Activated T-cell treated with anti-CD3 and anti-CD28 coated beads, Interleukin-2, amount 50 U/mL, for 72 hours (primary cell): ENCODE measurements around the gene MYRFL. TPM values are rescaled to one million over a fixed set of nuclear protein-coding genes. Genes with fewer than 3 reads are reported as not detected.

ENCODE experiments used
- ATAC-seq, 2 donors: fragments of 150-1000 bp; cut with Tn5 transposase; replicated peaks in 1 of 2; 2 replicates each; pipeline ENCODE4 v1.10.0; 2021; ENCODE audit warnings: moderate library complexity in 2 of 2, mild to moderate bottlenecking in 1 of 2
- DNase-seq, 2 donors: peaks; one replicate each; pipeline ENCODE4 v3.0.0; 2021 to 2022; ENCODE audit warnings: mixed read lengths in 1 of 2
- H3K27ac Mint-ChIP-seq: one replicate; pipeline ENCODE4 v1.8.0; 2022; ENCODE audit warnings: mild to moderate bottlenecking, moderate library complexity, mixed read lengths
- H3K27me3 Mint-ChIP-seq: one replicate; pipeline ENCODE4 v1.8.0; 2022; ENCODE audit warnings: low read depth, mixed read lengths
- H3K36me3 Mint-ChIP-seq, 2 donors: one replicate each; pipeline ENCODE4 v1.8.0; 2022; ENCODE audit warnings: mixed read lengths in 2 of 2, mild to moderate bottlenecking in 1 of 2; ENCODE audit not compliant: insufficient read depth in 2 of 2
- H3K4me1 Mint-ChIP-seq: one replicate; pipeline ENCODE4 v1.8.0; 2022; ENCODE audit warnings: low read depth, mixed read lengths
- H3K4me3 Mint-ChIP-seq, 2 donors: one replicate each; pipeline ENCODE4 v1.8.0; 2022; ENCODE audit warnings: mild to moderate bottlenecking in 2 of 2, mixed read lengths in 2 of 2, moderate library complexity in 2 of 2
- H3K9me3 Mint-ChIP-seq, 2 donors: one replicate each; pipeline ENCODE4 v1.8.0; 2022; ENCODE audit warnings: mixed read lengths in 2 of 2
- total RNA-seq, 2 donors: library from RNA; stranded (reverse); gene quantifications; one replicate each; pipeline ENCODE4 v1.2.3, GENCODE V29; 2022

The MYRFL gene
- total RNA-seq, 2 donors from 2014 or later, result 0.14 TPM; not detected in 1

DNA sequence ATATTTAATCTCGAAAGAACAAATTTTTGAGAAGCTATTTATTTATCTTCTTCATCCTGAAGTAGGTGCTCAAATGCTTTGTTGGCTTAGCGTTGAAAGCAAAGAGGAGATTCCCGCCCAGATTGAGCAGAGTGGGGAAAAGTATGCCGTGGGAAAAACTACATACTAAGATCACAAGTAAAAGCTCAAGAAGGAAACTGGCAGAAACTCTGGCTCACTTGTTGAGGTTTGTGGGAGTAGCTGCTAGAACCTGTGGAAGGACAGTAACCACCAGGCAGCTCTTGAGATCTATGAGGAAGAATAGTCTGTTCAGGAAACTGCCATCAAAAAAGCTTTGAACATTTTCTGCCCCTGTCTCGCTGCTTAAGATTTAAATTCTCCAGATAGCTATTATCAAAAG, 3.9 kb downstream of the MYRFL start:
- Mint-ChIP-seq H3K4me1 (no peaks in the 10 kb centered on the region), H3K4me3 (no peak overlapping the region), H3K27me3 (peaks cover 29% of the 10 kb centered on the region), H3K27ac (no peak overlapping the region), H3K9me3 (no peaks in the 10 kb centered on the region), H3K36me3 (no peaks in the 10 kb centered on the region)
- DNase-seq, result no peak
- ATAC-seq, result no peak

DNA sequence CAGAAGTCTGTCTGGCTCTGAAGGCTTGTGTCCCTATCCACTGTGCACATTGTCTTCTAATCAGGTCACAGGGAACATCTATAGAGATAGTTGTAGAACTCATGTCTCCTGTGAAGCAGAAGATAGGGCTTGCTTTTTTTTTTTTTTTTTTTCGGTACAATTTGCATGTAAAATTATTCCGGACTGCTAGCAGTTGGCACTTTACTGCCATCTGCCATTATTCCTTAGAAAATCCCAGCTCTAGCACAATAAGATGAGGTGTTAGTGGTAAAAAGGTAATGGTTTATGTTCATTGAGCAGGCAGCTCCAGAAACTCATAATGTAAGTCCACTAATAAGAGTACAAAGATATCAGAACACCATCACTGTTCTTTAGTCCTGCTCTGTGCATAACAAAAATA, 8.7 kb downstream of the MYRFL start:
- Mint-ChIP-seq H3K36me3 (no peaks in the 10 kb centered on the region), H3K4me3 (no peak overlapping the region)

DNA sequence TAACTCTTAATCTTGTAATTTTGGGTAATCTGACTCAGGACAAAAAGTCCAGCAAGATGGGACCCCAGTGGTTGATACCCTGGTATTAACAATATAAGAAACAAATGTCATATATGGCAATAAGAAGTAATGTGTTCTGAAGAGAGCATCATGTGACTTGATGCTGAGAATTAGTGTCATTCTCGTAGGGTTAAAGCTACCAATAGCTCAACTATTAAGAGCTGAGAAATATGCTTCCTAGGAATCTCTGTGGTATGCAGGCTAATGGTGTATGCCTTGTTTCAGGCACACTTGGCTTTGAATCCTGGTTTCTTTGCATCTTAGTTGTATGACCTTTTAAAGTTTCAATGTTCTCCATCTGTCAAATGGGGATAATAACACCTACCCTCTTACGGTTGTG, 9.1 kb downstream of the MYRFL start:
- H3K27ac Mint-ChIP-seq, result no peak overlapping the region

More for the DNA sequence above, 8.7 kb downstream of the MYRFL start:
- no peak for ATAC-seq
- DNase-seq, result no peak
- H3K27me3 Mint-ChIP-seq, result peaks cover 33% of the 10 kb centered on the region
- no peak overlapping the region for H3K27ac Mint-ChIP-seq
- no peaks in the 10 kb centered on the region for H3K9me3 Mint-ChIP-seq
- no peaks in the 10 kb centered on the region for H3K4me1 Mint-ChIP-seq

DNA sequence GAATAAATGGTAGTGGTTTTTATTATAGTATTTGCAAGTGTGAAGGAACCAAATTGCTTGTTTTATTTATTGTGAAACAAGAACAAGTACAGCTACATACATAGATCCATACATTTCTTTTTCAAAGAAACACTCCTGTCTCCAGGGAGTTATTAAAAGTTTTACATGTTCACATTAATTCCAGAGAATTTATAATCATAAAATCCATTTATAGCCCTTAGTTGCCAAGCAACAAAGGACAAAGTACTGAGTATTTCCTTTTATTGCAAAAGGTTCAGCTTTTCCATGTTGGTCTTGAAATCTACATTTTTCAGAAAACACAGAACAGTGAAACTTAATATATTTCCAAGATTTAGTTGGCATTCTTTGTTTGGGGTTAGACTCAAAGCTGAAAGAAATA, 9.5 kb downstream of the MYRFL start:
- Mint-ChIP-seq H3K4me3 (no peak overlapping the region), H3K27ac (no peak overlapping the region), H3K27me3 (peaks cover 26% of the 10 kb centered on the region), H3K9me3 (no peaks in the 10 kb centered on the region), H3K36me3 (no peaks in the 10 kb centered on the region), H3K4me1 (no peaks in the 10 kb centered on the region)
- no peak for DNase-seq
- no peak for ATAC-seq

More for the DNA sequence above, 9.1 kb downstream of the MYRFL start:
- no peak for ATAC-seq
- H3K9me3 Mint-ChIP-seq, result no peaks in the 10 kb centered on the region
- H3K27me3 Mint-ChIP-seq, result peaks cover 30% of the 10 kb centered on the region
- H3K36me3 Mint-ChIP-seq, result no peaks in the 10 kb centered on the region
- H3K4me1 Mint-ChIP-seq, result no peaks in the 10 kb centered on the region
- H3K4me3 Mint-ChIP-seq, result no peak overlapping the region
- no peak for DNase-seq

DNA sequence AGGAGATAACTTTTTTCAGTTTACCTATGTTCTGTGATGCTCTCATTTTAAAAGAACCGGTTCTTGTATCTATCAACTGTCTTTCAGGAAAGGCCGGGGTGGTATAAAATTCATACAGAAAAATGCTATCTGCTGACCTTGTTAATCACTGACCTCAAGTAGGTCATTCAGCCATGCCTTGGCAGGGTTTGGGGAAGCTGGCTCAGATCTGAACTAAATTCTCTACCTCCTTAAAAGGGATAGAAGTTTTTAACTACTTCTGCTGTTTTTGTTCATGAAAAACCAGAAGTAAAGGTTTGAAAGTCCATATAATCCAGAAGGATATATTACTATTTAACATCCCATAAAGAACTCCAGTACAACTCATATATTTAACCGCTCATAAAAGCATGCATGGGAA, 10.1 kb downstream of the MYRFL start:
- H3K27me3 Mint-ChIP-seq, result peaks cover 22% of the 10 kb centered on the region

DNA sequence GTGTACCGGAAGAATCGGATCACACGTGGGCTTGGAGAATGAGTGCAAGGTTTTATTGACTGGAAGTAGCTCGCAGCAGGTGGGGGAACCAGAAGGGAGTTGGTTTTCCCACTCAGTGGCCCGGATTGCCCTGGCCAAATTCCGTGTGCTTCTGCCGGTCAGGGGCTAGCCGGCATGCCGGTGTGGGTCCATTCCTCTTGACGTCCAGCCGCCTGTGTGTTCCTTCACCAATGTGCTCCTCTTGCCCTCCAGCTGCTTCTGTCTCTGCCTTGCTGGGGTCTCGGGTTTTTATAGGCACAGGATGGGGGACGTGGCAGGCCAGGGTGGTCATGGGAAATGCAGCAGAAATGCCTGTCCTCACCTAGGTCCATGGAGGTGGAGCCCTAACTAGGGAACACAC, 11.0 kb downstream of the MYRFL start:
- DNase-seq, result no peak
- Mint-ChIP-seq H3K9me3 (no peaks in the 10 kb centered on the region), H3K36me3 (no peaks in the 10 kb centered on the region), H3K27me3 (peaks cover 22% of the 10 kb centered on the region), H3K4me1 (no peaks in the 10 kb centered on the region), H3K4me3 (no peak overlapping the region), H3K27ac (no peak overlapping the region)
- no peak for ATAC-seq

More for the DNA sequence above, 10.1 kb downstream of the MYRFL start:
- no peaks in the 10 kb centered on the region for H3K9me3 Mint-ChIP-seq
- DNase-seq (no peak), ATAC-seq (no peak)
- H3K36me3 Mint-ChIP-seq, result no peaks in the 10 kb centered on the region
- H3K4me1 Mint-ChIP-seq, result no peaks in the 10 kb centered on the region
- no peak overlapping the region for H3K4me3 Mint-ChIP-seq
- H3K27ac Mint-ChIP-seq, result no peak overlapping the region

DNA sequence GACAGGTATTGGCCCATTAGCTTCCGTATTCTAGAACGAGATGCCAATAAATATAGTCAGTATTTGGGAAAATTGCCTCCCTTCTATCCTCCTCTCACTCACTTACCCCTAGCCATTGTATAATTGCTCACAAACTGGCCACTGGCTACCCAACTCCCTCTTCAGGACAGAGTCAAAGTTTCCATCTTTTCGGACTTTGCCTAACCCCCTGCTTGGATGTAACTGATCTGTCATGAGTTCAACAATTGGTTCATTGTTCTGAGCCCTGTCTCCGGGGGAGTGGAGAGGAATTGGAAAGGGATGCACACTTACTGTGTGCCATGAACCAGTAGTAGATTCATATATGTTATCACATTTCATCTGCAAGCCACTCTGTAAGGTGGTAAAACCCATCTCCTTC, 12.2 kb downstream of the MYRFL start:
- Mint-ChIP-seq H3K4me3 (no peak overlapping the region), H3K9me3 (no peaks in the 10 kb centered on the region), H3K36me3 (no peaks in the 10 kb centered on the region), H3K27ac (no peak overlapping the region), H3K27me3 (peaks cover 19% of the 10 kb centered on the region), H3K4me1 (no peaks in the 10 kb centered on the region)
- ATAC-seq (no peak), DNase-seq (no peak)

DNA sequence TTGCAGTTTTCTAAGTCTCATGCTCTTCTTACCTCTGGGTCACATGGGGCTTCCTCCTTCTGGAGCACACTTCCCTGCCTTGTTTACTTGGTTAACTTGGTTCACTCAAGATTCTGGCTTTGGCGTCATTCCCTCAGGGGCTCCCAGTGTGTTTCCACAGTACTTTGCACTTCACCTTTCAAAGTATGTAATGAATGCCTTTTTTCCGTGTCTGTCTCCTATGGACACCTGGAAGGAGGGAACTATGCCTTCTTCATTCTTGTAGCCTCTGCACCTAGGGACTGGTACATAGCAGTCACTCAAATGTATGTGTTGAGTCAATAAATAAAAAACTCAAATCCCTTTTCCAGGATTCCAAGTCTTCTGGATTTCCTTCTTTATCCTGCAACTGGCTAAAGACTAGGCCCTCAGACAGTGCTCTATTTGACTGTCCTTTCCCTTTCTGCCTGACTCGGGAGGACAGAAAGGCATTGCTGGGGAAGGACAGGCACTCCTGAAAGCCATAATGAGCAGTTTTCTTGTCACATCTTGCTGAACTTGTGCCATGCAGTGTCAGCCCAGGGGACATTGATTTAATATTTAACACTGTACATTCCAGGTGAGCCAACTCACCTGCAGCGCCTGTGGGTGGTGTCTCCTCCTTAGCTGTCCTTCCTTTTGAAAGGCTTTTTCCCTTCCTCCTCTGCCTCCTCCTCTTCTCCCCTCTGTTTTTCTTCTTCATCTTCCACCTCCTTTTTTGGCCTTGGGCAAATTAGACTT, 12.8 kb downstream of the MYRFL start:
- no peaks in the 10 kb centered on the region for H3K4me1 Mint-ChIP-seq
- DNase-seq (no peak), ATAC-seq (no peak)
- no peak overlapping the region for H3K27ac Mint-ChIP-seq
- H3K36me3 Mint-ChIP-seq, result no peaks in the 10 kb centered on the region
- H3K4me3 Mint-ChIP-seq, result no peak overlapping the region
- no peaks in the 10 kb centered on the region for H3K9me3 Mint-ChIP-seq
- H3K27me3 Mint-ChIP-seq, result peaks cover 12% of the 10 kb centered on the region

DNA sequence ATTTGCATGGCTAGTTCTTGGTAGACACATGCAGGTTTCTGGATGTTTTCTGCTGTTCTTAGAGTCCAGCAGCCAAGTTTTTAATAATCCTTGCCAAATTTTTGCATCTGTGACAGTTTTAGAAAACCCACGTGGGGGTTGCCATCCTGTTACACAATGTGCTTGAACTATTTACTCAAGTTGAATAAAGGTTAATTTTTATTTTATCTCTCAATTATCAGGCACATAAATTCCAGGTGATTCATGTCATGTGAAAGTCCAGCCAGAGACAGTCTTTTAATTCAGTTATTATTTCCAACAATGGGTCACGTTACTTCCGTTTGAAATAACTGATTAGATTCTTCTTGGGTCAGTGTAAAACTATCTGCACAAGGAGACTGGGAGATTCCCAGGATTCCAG, 15.7 kb downstream of the MYRFL start:
- no peak for DNase-seq
- peaks cover 20% of the 10 kb centered on the region for H3K27me3 Mint-ChIP-seq
- no peak for ATAC-seq
- no peaks in the 10 kb centered on the region for H3K36me3 Mint-ChIP-seq
- H3K4me1 Mint-ChIP-seq, result no peaks in the 10 kb centered on the region
- no peaks in the 10 kb centered on the region for H3K9me3 Mint-ChIP-seq
- H3K27ac Mint-ChIP-seq, result no peak overlapping the region
- no peak overlapping the region for H3K4me3 Mint-ChIP-seq

DNA sequence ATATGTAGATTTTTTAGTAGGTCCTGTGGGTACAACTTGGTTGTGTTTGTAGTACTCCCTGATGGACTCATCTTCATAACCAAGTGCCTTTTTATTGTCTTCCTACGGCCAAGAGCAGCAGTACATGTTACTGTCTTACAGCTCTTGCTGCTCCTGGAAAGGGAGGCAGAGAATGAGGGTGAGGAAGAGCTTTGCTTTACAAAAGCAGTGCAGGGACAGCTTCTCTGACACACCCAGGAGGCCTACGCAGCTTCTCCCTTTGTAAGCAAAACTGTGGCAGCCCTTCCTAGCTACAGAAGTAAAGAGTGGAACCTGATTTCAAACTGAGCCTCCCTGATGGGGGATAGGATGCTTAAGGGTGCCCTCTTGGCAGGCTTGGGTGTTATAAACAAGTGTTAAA, 18.6 kb downstream of the MYRFL start:
- no peak for ATAC-seq
- Mint-ChIP-seq H3K27ac (no peak overlapping the region), H3K36me3 (no peaks in the 10 kb centered on the region), H3K4me3 (no peak overlapping the region), H3K4me1 (no peaks in the 10 kb centered on the region), H3K27me3 (peaks cover 9% of the 10 kb centered on the region), H3K9me3 (no peaks in the 10 kb centered on the region)
- no peak for DNase-seq

DNA sequence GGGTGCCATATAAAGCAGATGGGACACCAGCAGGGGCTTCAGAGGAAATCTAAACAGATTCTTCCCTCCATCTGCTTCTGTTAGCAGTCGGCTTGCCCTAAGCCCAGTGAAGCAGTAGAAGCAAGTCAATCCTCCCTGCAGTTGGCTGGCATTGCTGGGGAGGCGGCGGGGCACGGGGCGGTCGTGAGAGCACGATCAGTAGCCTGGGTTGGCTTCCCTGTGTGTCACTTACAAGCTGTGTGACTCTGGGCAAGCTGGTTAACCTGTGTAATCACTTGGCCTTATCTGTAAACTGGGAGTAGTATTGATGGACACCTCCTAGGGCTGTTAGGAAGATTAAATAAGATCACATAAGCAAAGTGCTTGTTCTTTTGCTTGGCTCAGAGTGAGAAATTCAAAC, 19.4 kb downstream of the MYRFL start:
- ATAC-seq (no peak), DNase-seq (no peak)
- Mint-ChIP-seq H3K27me3 (peaks cover 9% of the 10 kb centered on the region), H3K27ac (no peak overlapping the region), H3K9me3 (no peaks in the 10 kb centered on the region), H3K4me3 (no peak overlapping the region), H3K36me3 (no peaks in the 10 kb centered on the region), H3K4me1 (no peaks in the 10 kb centered on the region)

DNA sequence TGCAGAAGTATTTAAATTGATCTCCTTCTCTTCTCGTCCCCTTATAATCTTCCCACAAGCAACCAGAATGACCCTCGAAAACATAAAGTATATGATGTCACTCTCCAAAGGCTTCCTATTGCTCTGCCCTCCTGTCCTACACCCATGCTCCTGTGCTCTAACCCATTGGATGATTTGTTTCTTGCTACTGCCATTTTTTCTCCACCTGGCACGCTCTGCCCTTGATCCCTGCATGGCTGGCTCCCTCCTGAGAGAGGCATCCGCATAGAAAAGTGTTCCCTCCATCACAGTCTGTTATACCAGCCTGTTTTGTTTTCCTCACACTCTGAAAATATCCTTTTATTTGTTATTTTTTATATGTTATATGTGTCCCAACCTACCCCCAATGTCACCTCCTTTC, 19.8 kb downstream of the MYRFL start:
- no peak for DNase-seq
- no peak overlapping the region for H3K4me3 Mint-ChIP-seq

DNA sequence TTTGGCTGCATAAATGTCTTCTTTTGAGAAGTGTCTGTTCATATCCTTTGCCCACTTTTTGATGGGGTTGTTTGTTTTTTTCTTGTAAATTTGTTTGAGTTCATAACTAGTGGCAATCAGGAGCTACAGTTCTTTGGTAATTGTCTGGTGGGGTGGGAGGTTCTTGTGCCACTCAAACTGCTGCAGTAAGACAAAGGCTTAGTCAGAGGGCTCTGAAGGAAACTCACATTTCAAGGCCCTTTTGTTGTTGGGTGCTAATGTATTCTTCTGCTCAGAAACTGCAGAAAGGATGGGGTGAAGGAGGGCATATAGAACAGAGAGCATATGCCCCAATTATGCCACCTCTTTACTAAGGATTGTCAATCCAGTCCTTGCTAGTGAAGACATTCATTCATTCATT, 21.9 kb downstream of the MYRFL start:
- no peak overlapping the region for H3K27ac Mint-ChIP-seq
- H3K4me1 Mint-ChIP-seq, result no peaks in the 10 kb centered on the region
- peaks cover 9% of the 10 kb centered on the region for H3K27me3 Mint-ChIP-seq
- DNase-seq (no peak), ATAC-seq (no peak)
- no peaks in the 10 kb centered on the region for H3K9me3 Mint-ChIP-seq
- H3K36me3 Mint-ChIP-seq, result no peaks in the 10 kb centered on the region
- H3K4me3 Mint-ChIP-seq, result no peak overlapping the region

More for the DNA sequence above, 19.8 kb downstream of the MYRFL start:
- Mint-ChIP-seq H3K27me3 (peaks cover 9% of the 10 kb centered on the region), H3K27ac (no peak overlapping the region), H3K9me3 (no peaks in the 10 kb centered on the region), H3K36me3 (no peaks in the 10 kb centered on the region), H3K4me1 (no peaks in the 10 kb centered on the region)
- no peak for ATAC-seq

DNA sequence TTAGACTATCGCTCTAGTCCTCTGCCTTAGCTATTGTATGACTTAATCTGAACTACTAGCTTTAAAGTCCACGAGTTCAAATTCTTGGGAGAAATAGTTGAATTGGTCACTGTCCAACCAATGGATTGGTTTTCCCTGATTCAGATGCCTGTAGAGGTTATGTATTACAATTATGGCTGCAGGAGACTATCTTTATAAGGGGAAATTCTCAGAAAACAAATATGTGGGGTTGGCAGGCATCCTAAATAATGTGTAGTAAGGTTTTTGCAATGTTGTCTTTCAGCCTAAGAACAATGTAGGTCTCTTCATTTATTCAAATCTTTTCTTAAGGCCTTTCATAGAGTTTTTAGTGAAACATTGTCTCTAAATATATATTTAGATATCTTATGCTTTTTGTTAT, 26.9 kb downstream of the MYRFL start:
- no peak overlapping the region for H3K27ac Mint-ChIP-seq
- ATAC-seq (no peak), DNase-seq (no peak)
- H3K4me3 Mint-ChIP-seq, result no peak overlapping the region
- no peaks in the 10 kb centered on the region for H3K4me1 Mint-ChIP-seq
- peaks cover 0 to 2% of the 10 kb centered on the region in 2 donors for H3K9me3 Mint-ChIP-seq
- no peaks in the 10 kb centered on the region for H3K27me3 Mint-ChIP-seq
- peaks cover 0 to 2% of the 10 kb centered on the region in 2 donors for H3K36me3 Mint-ChIP-seq
